GM12864 (cell line): Measurements from ENCODE around the gene PRDX5.
A peak's percentile ranks its signal among the peaks of the same experiment; 100 is the strongest.
"Not testable (repeated sequence)": the region's sequence is repeated elsewhere in the genome, so short reads cannot be mapped to it uniquely, and the experiment has no call there.

Experiments
- DNase-seq: peaks from one replicate; pipeline ENCODE4 v3.0.0-alpha.2; 2011; ENCODE audit warnings: low read depth
- H3K4me3 ChIP-seq: 2 replicates; pipeline ENCODE4 v1.5.1; 2011; ENCODE audit warnings: mild to moderate bottlenecking, low read depth, low read length, control low read depth
- CTCF ChIP-seq: IDR thresholded peaks from 2 replicates; pipeline ENCODE4 v1.5.1; 2011; ENCODE audit warnings: low read depth, mild to moderate bottlenecking, moderate library complexity, low read length, control low read depth, inconsistent platforms; ENCODE audit errors: missing control alignments

PRDX5 gene

DNA sequence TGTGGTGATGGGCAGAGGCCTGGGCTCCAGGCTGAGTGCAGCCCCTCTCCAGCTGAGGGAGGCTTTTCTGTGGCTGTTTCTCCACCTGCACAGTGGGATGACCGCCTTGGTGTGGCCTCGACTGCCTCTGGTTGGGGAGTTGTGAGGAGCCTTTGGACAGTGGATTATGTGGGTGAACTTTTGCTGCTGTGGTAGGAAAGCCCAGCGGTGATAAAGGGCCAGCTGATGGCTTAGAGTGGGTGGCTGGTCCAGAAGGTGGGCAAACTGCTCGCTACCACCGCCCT, 13.9 kb upstream of the PRDX5 start:
- no peak for DNase-seq
- no peak for TF ChIP-seq CTCF
- peak overlapping the region; percentile 58 for H3K4me3 ChIP-seq

- TF ChIP-seq CTCF = peak; percentile 91
- H3K4me3 ChIP-seq = peak overlapping the region; percentile 58
- peak; percentile 85 for DNase-seq
Observed at GRCh38 chr11:64304316-64305072, 13.4 kb upstream of the PRDX5 start.

DNA sequence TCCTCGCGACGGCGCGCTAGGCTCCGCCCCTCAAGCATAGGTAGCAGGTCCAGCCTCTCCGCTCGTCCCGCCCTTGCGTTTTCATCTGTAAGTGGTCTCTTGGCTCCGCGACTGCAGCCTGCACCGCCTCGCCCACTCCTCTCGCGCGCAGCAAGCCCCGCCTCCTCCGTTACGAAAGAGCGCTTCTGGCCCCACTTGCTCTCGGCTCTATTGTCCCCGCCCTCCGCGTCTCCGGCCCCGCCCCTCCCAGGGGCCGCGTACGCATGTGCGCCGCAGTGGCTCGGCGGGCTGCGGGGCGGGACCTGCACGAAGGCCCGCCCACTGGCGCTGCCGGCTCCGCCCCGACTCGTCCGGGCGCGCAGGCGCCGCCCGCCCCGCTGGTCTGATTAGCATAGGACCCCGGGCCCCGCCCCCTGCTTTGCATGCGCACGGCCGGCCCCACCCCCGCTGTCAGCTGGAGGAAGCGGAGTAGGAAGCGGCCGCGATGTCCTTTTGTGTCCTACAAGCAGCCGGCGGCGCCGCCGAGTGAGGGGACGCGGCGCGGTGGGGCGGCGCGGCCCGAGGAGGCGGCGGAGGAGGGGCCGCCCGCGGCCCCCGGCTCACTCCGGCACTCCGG, 12.7 kb upstream of the PRDX5 start, which contains the start of gene ESRRA:
ESRRA (plus strand) TSS at position 450 of the 616 bp plus-strand sequence. CDS start 1,656 bp downstream, outside the sequence.
- H3K4me3 ChIP-seq = peak within 1 kb of the TSS; percentile 78
- peak; percentile 97 for DNase-seq
- TF ChIP-seq CTCF = no peak

- peak; percentile 45 for TF ChIP-seq CTCF
- no peak for DNase-seq
- H3K4me3 ChIP-seq = peak overlapping the region; percentile 78
Observed at GRCh38 chr11:64305691-64306562, 12.0 kb upstream of the PRDX5 start.

DNA sequence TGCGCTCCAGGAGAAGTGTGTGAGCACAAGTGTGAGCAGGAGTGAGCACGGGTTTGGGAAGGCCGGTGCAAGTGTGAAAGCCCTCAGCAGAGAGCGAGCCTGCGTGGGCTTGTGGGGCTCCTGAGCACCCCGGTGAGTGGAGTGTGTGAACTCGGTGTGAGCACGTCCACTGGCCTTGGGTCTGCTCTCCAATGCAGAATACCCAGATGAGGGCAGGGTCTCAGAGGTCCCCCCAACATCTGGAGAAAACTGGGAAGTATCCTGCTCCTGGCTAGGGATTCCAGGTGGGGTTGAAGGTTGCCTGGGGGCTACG, 11.4 kb upstream of the PRDX5 start:
- TF ChIP-seq CTCF = no peak
- no peak for DNase-seq
- peak overlapping the region; percentile 78 for H3K4me3 ChIP-seq

DNA sequence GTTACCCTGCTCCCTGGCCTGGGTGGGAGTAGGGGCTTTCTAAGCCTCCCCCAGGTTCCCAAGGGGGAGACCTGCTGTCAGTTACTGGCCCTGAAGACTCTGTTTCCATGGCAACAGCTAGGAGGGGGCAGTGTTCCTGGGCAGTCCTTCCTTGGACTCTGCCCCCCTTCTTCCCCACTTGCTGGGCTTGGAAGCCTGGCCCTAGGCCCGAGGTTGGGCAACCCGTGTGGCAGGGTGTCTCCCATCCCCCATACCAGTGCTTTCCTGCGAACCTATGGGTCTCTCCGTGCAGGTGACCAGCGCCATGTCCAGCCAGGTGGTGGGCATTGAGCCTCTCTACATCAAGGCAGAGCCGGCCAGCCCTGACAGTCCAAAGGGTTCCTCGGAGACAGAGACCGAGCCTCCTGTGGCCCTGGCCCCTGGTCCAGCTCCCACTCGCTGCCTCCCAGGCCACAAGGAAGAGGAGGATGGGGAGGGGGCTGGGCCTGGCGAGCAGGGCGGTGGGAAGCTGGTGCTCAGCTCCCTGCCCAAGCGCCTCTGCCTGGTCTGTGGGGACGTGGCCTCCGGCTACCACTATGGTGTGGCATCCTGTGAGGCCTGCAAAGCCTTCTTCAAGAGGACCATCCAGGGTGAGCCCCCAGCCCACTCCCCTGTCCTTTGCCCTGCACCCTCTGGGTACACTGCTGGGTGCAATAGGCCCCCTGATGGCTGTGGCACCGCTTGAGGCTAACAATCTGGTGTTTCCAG, 10.9 kb upstream of the PRDX5 start:
- DNase-seq = no peak
- no peak for TF ChIP-seq CTCF
- peak overlapping the region; percentile 78 for H3K4me3 ChIP-seq

DNA sequence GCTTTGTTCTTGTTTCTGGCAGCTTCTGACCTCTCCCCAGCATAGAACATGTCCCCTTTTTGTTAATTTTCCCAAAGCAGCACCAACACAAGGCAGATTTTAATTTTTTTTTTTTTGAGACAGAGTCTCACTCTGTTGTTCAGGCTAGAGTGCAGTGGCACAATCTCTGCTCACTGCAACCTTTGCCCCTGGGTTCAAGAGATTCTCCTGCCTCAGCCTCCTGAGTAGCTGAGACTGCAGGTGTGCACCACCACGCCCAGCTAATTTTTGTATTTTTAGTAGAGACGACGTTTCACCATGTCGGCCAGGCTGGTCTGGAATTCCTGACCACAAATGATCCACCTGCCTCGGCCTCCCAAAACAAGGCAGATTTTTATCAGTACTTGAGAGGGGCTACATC, 10.1 kb upstream of the PRDX5 start:
- H3K4me3 ChIP-seq, DNase-seq: not testable (repeated sequence)
